ENCODE results near the gene CDC27.

The CDC27 gene

GRCh38 chr17:47232465-47232864, 43.4 kb upstream of the CDC27 start:
- H3K9me3 ChIP-seq: no peaks in the 10 kb centered on the region
- TF ChIP-seq CTCF (IDR thresholded peaks at IDR 0.05): no peak

GRCh38 chr17:47231866-47232265, 42.8 kb upstream of the CDC27 start:
- no peak for TF ChIP-seq CTCF (IDR thresholded peaks at IDR 0.05)
- Histone ChIP-seq H3K4me1 (ENCODE audit: control insufficient read depth in 1 of 2, insufficient read depth in 1 of 2, low read depth in 1 of 2, low read length in 1 of 2) (peaks cover 6 to 9% of the 10 kb centered on the region in 2 experiments), H3K36me3 (no peaks in the 10 kb centered on the region), H3K27me3 (peaks cover 16% of the 10 kb centered on the region), H3K27ac (no peak overlapping the region), H3K9me3 (no peaks in the 10 kb centered on the region), H3K4me3 (ENCODE audit: low read depth in 1 of 2, low read length in 1 of 2) (no peak overlapping the region)

More at GRCh38 chr17:47232465-47232864, 43.4 kb upstream of the CDC27 start:
- peaks cover 16% of the 10 kb centered on the region for H3K27me3 ChIP-seq
- H3K27ac ChIP-seq: no peak overlapping the region
- H3K4me1 ChIP-seq (ENCODE audit: control insufficient read depth in 1 of 2, insufficient read depth in 1 of 2, low read depth in 1 of 2, low read length in 1 of 2): peaks cover 6 to 9% of the 10 kb centered on the region in 2 experiments
- no peaks in the 10 kb centered on the region for H3K36me3 ChIP-seq
- no peak overlapping the region for H3K4me3 ChIP-seq (ENCODE audit: low read depth in 1 of 2, low read length in 1 of 2)

GRCh38 chr17:47231334-47231733, 42.2 kb upstream of the CDC27 start:
- Histone ChIP-seq H3K27ac (no peak overlapping the region), H3K4me3 (ENCODE audit: low read depth in 1 of 2, low read length in 1 of 2) (no peak overlapping the region), H3K36me3 (no peaks in the 10 kb centered on the region), H3K9me3 (no peaks in the 10 kb centered on the region), H3K4me1 (ENCODE audit: control insufficient read depth in 1 of 2, insufficient read depth in 1 of 2, low read depth in 1 of 2, low read length in 1 of 2) (peaks cover 6 to 9% of the 10 kb centered on the region in 2 experiments), H3K27me3 (peaks cover 16% of the 10 kb centered on the region)
- TF ChIP-seq CTCF (IDR thresholded peaks at IDR 0.05): no peak

- no peak for TF ChIP-seq CTCF (IDR thresholded peaks at IDR 0.05)
- Histone ChIP-seq H3K4me1 (ENCODE audit: control insufficient read depth in 1 of 2, insufficient read depth in 1 of 2, low read depth in 1 of 2, low read length in 1 of 2) (peaks cover 6 to 9% of the 10 kb centered on the region in 2 experiments), H3K27me3 (peaks cover 16% of the 10 kb centered on the region), H3K9me3 (no peaks in the 10 kb centered on the region), H3K27ac (no peak overlapping the region), H3K36me3 (no peaks in the 10 kb centered on the region), H3K4me3 (ENCODE audit: low read depth in 1 of 2, low read length in 1 of 2) (no peak overlapping the region)
Observed at GRCh38 chr17:47230864-47231263, 41.8 kb upstream of the CDC27 start.

GRCh38 chr17:47229535-47230443, 40.7 kb upstream of the CDC27 start:
- Histone ChIP-seq H3K4me1 (ENCODE audit: control insufficient read depth in 1 of 2, insufficient read depth in 1 of 2, low read depth in 1 of 2, low read length in 1 of 2) (peaks cover 6 to 9% of the 10 kb centered on the region in 2 experiments), H3K36me3 (no peaks in the 10 kb centered on the region), H3K27ac (no peak overlapping the region), H3K4me3 (ENCODE audit: low read depth in 1 of 2, low read length in 1 of 2) (no peak overlapping the region), H3K9me3 (no peaks in the 10 kb centered on the region), H3K27me3 (peaks cover 16% of the 10 kb centered on the region)
- TF ChIP-seq CTCF (IDR thresholded peaks at IDR 0.05): peak; percentile 57

Data from neutrophil (primary cell).